Measurements from ENCODE around the gene ING3. TPM values are rescaled to one million over a fixed set of nuclear protein-coding genes. Genes with fewer than 3 reads are reported as not detected.

The ING3 gene
- total RNA-seq, 6 experiments from 2014 or later, result 9.8 to 15.0 (median 12.7) TPM

DNA sequence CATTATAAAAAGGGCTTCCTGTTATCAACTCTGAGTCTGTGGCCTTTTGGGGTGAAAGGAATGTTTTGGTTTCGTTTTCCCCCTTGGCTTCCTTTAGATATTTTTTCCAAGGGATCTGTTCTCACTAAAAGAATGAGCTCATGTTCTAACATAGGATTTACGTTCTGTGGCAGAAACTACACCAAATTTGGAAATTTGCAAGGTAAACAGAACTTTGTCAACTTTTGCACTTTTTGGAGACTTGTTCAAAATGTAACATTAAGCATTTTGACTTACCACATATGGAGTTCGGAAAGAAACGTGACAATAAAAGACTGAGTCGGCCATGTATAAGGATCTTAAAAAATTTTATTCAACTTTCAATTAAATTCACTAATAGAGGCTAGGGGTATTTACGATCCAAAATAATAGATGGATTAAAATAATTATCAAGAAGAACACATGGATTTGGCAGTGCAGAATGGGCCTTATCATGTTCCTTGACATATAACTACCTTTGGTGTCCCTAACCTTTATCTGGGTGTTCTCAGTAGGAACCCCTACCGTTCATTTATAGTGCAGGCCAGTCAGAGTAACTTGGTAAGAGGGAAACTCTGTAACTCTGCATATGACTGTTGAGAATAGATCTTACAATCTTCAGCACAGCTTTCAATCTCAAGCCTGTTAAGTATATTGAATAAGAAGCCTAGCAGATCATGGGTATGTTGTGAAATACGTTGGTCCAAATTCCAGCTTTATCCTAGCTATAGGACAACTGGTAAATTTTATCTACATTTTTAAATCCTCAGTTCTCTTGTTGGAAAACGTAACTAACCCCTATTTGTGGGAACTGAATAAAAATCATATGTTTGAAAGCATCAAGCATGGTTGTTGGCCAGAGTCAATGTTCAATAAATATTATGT lies 49.8 kb downstream of the ING3 start:
- DNase-seq, result peak; percentile 21
- Mint-ChIP-seq H3K9me3 (peaks cover 4% of the 10 kb centered on the region; the same call in 1 of the 2 replicates), H3K27ac (peak overlapping the region; percentile 79), H3K27me3 (ENCODE audit: insufficient read depth) (no peaks in the 10 kb centered on the region; the same call in 1 of the 2 replicates), H3K36me3 (ENCODE audit: low read depth) (peaks cover 51% of the 10 kb centered on the region), H3K4me3 (peak overlapping the region; percentile 84), H3K4me1 (ENCODE audit: low read depth) (peaks cover 86% of the 10 kb centered on the region)
- TF ChIP-seq, protein P1, sequence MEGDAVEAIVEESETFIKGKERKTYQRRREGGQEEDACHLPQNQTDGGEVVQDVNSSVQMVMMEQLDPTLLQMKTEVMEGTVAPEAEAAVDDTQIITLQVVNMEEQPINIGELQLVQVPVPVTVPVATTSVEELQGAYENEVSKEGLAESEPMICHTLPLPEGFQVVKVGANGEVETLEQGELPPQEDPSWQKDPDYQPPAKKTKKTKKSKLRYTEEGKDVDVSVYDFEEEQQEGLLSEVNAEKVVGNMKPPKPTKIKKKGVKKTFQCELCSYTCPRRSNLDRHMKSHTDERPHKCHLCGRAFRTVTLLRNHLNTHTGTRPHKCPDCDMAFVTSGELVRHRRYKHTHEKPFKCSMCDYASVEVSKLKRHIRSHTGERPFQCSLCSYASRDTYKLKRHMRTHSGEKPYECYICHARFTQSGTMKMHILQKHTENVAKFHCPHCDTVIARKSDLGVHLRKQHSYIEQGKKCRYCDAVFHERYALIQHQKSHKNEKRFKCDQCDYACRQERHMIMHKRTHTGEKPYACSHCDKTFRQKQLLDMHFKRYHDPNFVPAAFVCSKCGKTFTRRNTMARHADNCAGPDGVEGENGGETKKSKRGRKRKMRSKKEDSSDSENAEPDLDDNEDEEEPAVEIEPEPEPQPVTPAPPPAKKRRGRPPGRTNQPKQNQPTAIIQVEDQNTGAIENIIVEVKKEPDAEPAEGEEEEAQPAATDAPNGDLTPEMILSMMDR (IDR thresholded peaks at IDR 0.05), result no peak

DNA sequence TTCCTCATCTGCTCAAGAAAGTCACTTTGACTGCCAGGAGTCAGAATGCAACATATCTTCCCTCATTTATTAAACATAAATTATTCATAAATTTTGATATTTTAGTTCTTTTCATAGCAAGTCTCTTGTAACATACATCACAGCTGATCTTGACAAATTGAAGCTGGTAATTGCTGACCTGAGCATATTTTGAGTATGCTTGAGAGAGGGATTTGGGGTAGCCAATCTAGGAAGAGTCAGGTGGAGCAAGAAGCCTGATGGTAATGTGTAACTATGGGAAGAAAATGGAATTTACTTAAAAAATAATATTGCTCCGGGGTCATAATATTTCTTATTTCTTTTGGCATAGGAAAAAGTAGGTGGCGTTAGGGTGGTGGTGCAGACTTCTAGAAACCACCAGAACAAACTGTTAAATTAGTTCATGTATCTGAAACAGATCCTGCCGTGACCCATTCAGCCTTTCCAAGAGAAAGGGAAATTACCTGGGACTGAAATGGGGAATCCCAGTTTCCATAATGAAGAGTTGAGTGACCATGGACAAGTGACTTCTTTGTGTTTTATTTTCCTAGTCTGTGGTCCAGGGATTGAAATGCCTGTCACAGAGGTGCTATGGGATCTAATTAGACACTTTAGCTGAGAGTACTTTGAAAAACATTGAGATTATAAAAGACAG lies 50.8 kb downstream of the ING3 start:
- H3K9me3 Mint-ChIP-seq, result peaks cover 4% of the 10 kb centered on the region; the same call in 1 of the 2 replicates
- H3K4me1 Mint-ChIP-seq (ENCODE audit: low read depth), result peaks cover 86% of the 10 kb centered on the region
- TF ChIP-seq, protein P1 (IDR thresholded peaks at IDR 0.05), result no peak
- peak overlapping the region; percentile 20; the same call in 1 of the 2 replicates for H3K27ac Mint-ChIP-seq
- no peaks in the 10 kb centered on the region; the same call in 1 of the 2 replicates for H3K27me3 Mint-ChIP-seq (ENCODE audit: insufficient read depth)
- no peak for DNase-seq
- H3K4me3 Mint-ChIP-seq, result no peak overlapping the region
- peaks cover 43% of the 10 kb centered on the region for H3K36me3 Mint-ChIP-seq (ENCODE audit: low read depth)

DNA sequence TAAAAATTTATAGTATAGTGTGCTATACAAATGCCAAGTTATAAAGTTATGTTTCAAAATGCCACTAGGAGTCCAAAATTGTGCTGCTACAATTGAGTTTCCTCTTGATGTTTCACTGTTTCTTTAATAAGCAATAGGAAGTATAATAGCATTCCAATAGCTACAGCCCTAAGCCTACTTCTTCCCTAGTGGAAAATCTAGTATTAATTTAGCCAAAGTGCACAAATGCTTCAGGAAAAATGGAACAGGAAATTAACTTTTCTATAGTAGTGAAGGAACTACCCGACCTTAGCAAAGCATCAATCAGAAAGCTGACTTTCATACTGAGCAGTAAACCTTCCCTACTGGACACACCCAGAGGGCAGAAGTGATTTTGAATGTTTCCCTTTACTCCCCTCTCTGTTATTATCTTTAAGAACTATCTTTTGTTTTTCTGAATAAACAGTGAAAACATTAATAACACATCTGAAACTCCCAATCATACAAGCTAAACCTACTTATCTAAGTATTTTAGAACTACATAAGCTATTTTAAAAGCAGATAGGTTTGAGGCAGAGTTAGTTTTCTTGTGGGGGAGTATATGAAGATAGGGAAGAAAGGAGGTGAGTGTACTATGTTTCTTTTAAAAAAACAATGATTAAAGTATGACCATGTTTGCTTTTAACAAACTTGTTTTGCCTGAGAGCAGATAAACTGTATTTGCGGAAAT lies 51.6 kb downstream of the ING3 start:
- no peaks in the 10 kb centered on the region for H3K27me3 Mint-ChIP-seq (ENCODE audit: insufficient read depth)
- H3K36me3 Mint-ChIP-seq (ENCODE audit: low read depth), result peaks cover 37% of the 10 kb centered on the region
- H3K9me3 Mint-ChIP-seq, result peaks cover 4% of the 10 kb centered on the region; the same call in 1 of the 2 replicates
- TF ChIP-seq, protein P1 (IDR thresholded peaks at IDR 0.05), result no peak; the same call in none of the 2 replicates
- H3K4me1 Mint-ChIP-seq (ENCODE audit: low read depth), result peaks cover 85% of the 10 kb centered on the region
- no peak for DNase-seq
- H3K27ac Mint-ChIP-seq, result peak overlapping the region; percentile 52
- peak overlapping the region; percentile 14; the same call in 1 of the 2 replicates for H3K4me3 Mint-ChIP-seq

DNA sequence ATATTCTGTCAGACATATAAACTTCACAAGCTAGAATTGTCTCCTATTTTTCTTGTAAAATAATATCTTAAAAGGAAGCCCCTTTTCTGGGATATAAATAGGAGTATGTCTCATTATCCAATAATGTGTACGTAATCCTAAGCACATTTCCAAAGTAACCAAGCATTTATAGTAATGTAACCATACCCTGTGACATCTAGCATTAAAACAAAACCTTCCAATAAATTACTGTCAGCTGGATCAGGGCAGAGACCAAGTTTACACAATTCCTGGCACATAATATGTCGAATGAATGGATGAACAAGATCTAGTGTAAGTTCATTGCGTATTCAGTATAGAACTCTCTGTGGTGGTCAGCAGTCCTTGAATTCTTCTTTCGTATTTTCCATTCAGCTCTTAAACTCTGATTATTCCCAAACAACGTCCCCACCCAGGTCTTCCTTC lies 52.2 kb downstream of the ING3 start:
- H3K4me3 Mint-ChIP-seq, result no peak overlapping the region; the same call in 1 of the 2 replicates
- peaks cover 4% of the 10 kb centered on the region; the same call in 1 of the 2 replicates for H3K9me3 Mint-ChIP-seq
- H3K27ac Mint-ChIP-seq, result peak overlapping the region; percentile 52
- DNase-seq, result no peak
- peaks cover 88% of the 10 kb centered on the region for H3K4me1 Mint-ChIP-seq (ENCODE audit: low read depth)
- TF ChIP-seq, protein P1 (IDR thresholded peaks at IDR 0.05), result no peak
- no peaks in the 10 kb centered on the region for H3K27me3 Mint-ChIP-seq (ENCODE audit: insufficient read depth)
- peaks cover 37% of the 10 kb centered on the region for H3K36me3 Mint-ChIP-seq (ENCODE audit: low read depth)

Data from HFFc6 (cell line).